GM12873 (cell line): Measurements from ENCODE around the gene NAALADL1.

Source experiments
- TF ChIP-seq, protein P1 (sequence below): IDR thresholded peaks from 2 replicates; pipeline ENCODE4 v1.5.1; 2012; ENCODE audit warnings: low read depth, mild to moderate bottlenecking, moderate library complexity, low read length, control low read depth; ENCODE audit not compliant: insufficient read depth; ENCODE audit errors: missing control alignments

NAALADL1 gene, protein sequence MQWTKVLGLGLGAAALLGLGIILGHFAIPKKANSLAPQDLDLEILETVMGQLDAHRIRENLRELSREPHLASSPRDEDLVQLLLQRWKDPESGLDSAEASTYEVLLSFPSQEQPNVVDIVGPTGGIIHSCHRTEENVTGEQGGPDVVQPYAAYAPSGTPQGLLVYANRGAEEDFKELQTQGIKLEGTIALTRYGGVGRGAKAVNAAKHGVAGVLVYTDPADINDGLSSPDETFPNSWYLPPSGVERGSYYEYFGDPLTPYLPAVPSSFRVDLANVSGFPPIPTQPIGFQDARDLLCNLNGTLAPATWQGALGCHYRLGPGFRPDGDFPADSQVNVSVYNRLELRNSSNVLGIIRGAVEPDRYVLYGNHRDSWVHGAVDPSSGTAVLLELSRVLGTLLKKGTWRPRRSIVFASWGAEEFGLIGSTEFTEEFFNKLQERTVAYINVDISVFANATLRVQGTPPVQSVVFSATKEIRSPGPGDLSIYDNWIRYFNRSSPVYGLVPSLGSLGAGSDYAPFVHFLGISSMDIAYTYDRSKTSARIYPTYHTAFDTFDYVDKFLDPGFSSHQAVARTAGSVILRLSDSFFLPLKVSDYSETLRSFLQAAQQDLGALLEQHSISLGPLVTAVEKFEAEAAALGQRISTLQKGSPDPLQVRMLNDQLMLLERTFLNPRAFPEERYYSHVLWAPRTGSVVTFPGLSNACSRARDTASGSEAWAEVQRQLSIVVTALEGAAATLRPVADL

DNA sequence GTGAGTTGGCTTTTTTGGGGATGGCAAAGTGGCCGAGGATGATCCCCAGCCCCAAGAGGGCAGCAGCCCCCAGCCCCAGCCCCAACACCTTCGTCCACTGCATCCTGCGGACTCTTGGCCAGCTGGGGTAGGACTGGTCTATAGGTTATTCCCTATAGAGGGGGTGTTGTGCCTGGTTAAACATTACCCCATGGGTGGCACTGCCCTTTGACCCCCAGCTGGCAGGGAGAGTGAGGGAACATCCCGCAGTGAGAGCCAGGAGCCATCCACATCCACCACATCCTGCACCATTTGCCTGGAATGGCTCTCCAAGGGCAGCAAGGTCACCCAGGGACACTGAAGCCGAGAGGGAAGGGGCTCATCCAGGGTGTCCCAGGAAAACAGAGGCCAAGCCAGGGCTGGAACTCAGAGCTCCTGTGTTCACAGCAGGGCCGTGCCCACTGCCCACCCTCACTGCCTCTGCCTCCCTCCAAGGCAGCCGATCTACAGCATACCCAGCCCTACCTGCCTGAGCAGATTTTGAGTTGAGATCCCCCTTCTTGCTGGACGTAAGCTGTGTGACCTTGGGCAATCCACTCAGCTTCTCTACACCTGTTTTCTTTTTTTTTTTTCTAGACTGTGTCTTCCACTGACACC is at the start of gene NAALADL1:
Gene NAALADL1 (minus strand): TSS at position 135 of the 636 bp plus-strand sequence. CDS start 32 bp downstream, at position 103.
- TF ChIP-seq, protein P1, sequence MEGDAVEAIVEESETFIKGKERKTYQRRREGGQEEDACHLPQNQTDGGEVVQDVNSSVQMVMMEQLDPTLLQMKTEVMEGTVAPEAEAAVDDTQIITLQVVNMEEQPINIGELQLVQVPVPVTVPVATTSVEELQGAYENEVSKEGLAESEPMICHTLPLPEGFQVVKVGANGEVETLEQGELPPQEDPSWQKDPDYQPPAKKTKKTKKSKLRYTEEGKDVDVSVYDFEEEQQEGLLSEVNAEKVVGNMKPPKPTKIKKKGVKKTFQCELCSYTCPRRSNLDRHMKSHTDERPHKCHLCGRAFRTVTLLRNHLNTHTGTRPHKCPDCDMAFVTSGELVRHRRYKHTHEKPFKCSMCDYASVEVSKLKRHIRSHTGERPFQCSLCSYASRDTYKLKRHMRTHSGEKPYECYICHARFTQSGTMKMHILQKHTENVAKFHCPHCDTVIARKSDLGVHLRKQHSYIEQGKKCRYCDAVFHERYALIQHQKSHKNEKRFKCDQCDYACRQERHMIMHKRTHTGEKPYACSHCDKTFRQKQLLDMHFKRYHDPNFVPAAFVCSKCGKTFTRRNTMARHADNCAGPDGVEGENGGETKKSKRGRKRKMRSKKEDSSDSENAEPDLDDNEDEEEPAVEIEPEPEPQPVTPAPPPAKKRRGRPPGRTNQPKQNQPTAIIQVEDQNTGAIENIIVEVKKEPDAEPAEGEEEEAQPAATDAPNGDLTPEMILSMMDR: no peak

DNA sequence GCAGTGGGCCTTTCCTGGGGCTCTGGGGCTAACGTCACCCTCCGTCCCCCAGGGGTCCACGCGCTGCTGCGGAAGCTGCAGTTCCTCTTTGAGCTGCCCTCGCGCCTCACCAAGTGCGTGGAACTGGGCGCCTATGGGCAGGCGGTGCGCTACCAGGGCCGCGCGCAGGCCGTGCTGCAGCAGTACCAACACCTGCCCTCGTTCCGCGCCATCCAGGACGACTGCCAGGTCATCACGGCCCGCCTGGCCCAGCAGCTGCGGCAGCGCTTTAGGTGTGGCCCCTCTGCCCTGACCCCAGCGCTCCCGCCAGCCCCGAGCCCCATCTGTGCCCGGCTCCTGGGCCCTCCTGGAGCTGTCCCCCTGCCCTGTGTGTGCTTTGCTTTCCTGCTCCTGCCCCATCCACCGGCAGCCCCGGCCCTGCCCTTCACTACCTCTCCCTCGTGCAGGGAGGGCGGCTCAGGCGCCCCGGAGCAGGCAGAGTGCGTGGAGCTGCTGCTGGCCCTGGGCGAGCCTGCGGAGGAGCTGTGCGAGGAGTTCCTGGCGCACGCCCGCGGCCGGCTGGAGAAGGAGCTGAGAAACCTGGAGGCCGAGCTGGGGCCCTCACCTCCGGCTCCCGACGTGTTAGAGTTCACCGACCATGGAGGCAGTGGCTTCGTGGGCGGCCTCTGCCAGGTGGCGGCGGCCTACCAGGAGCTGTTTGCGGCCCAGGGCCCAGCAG is 49.6 kb upstream of the NAALADL1 start:
- TF ChIP-seq, protein P1: no peak

DNA sequence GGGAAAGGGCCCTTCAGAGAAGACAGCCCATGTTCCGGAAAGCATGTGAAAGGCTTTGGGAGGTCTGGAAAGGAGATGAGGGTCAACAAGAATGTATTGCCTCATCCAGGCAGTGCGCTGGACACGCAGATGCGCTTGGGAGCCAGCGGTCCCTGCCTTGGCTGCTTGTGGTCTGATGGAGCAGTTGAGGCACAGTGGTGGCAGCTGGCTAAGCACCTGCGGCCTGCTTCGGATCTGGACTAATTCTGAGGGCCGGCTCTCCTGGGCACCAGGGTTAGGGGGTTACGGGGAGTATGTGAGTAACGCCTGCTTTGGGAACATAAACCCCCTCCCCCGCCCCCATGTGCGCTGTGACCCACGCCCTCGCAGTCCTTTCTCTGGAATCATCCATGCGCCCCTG is 48.7 kb upstream of the NAALADL1 start:
- TF ChIP-seq, protein P1: no peak

DNA sequence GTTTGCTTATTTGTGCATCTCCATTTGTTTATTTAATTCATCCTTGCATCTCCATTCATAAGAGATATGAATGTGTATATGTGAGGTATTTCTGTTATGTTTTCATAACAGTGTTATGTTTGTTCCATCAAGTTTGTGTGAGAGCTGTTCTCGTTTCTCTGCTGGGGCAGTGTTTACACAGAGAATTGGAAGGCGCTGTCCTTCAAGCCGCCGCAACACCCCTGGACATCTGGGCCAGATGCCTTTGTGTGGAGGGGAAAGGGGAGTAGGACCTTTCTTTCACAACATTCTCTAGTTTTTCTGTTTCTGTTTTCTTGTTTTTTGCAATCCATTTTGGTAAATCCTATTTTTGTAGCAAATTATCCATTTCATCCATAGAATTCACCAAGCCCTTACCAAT is 46.3 kb upstream of the NAALADL1 start:
- TF ChIP-seq, protein P1: no peak

DNA sequence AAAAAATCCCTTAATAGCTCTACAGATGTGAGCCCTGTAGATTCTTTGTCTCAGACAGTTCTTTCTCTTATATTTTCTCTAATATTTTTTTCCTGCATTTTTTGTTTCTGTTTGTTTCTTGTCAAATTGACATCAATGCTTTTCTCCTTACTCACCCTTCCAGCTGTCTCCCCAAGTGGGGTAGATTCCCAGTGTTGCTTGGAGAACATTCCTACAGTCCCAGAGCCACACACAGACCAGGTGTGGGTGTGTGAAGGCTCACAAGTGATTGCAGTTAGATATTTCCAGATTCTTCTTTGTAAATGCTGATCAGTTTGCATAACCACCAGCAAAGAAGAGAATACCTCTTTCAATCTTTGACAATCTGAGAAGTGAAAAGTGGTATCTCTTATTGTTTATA is 45.1 kb upstream of the NAALADL1 start:
- TF ChIP-seq, protein P1: no peak

DNA sequence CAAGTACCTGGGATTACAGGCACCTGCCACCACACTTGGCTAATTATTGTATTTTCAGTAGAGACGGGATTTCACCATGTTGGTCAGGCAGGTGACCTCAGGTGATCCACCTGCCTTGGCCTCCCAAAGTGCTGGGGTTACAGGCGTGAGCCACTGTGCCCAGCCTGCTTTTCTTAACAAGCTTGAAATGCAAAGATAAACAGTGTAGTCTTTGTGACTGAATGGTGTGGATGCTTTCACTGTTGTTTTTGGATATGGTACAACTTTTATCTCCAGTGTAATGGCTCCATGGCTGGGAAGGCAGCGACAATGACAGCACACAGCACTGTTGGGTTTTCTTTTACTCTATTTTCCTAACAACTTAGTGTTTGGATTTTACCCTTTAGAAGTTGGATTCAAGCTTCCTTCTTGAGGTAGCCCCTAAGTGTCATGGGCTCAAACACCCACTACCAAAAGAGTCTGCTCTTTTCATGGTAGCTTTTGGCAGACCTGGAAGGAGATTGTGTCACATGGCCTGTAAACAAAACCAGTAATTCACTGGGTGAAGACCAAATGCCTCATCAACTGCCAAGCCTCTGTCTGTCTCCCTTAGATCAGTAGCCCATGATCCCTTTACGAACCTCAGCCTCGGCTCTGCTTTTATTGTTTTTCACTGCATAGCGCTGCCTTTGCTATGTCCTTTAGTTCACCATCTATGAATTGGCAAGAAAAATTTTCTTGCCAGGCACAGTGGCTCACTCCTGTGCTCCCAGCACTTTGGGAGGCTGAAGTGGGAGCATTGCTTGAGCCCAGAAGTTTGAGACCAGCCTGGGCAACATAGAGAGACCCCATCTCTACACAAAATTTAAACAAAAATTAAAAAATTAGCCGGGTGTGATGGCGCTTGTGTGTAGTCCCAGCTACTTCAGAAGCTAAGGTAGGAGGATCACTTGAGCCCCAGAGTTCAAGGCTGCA is 44.1 kb upstream of the NAALADL1 start:
- TF ChIP-seq, protein P1: no peak
